ENCODE results near the gene SND1.

The SND1 gene

GRCh38 chr7:127776776-127777386, 124.9 kb downstream of the SND1 start:
- no peak for DNase-seq

- DNase-seq: no peak
Observed at GRCh38 chr7:127780489-127780888, 128.5 kb downstream of the SND1 start.

GRCh38 chr7:127781081-127781480, 129.1 kb downstream of the SND1 start:
- DNase-seq: no peak

GRCh38 chr7:127782075-127782474, 130.1 kb downstream of the SND1 start:
- DNase-seq: no peak

GRCh38 chr7:127782654-127783559, 130.9 kb downstream of the SND1 start:
- DNase-seq: no peak

- DNase-seq: no peak
Observed at GRCh38 chr7:127786184-127786583, 134.2 kb downstream of the SND1 start.

- DNase-seq: no peak
Observed at GRCh38 chr7:127789031-127789430, 137.0 kb downstream of the SND1 start.

GRCh38 chr7:127791446-127792189, 139.6 kb downstream of the SND1 start:
- DNase-seq: no peak

- peak; percentile 20 for DNase-seq
Observed at GRCh38 chr7:127792528-127793342, 140.7 kb downstream of the SND1 start.

- no peak for DNase-seq
Observed at GRCh38 chr7:127793582-127793981, 141.6 kb downstream of the SND1 start.

GRCh38 chr7:127794136-127794535, 142.1 kb downstream of the SND1 start:
- no peak for DNase-seq

- DNase-seq: no peak
Observed at GRCh38 chr7:127794551-127794950, 142.6 kb downstream of the SND1 start.

- DNase-seq: no peak
Observed at GRCh38 chr7:127798023-127798422, 146.0 kb downstream of the SND1 start.

GRCh38 chr7:127798769-127799372, 146.9 kb downstream of the SND1 start:
- DNase-seq: no peak

- DNase-seq: no peak
Observed at GRCh38 chr7:127799535-127800305, 147.7 kb downstream of the SND1 start.

GRCh38 chr7:127802845-127803244, 150.9 kb downstream of the SND1 start:
- no peak for DNase-seq

GRCh38 chr7:127803626-127804025, 151.6 kb downstream of the SND1 start:
- DNase-seq: no peak

GRCh38 chr7:127807340-127807739, 155.3 kb downstream of the SND1 start:
- DNase-seq: no peak

GRCh38 chr7:127807829-127808228, 155.8 kb downstream of the SND1 start:
- no peak for DNase-seq

GRCh38 chr7:127809261-127809702, 157.3 kb downstream of the SND1 start:
- DNase-seq: no peak

- no peak for DNase-seq
Observed at GRCh38 chr7:127810113-127810512, 158.1 kb downstream of the SND1 start.

Data from NCI-H2029 treated with DMSO at 0.1 percent for 48 hours (cell line).